CD1c-positive myeloid dendritic cell (primary cell): ENCODE measurements around the gene DPY19L1.
"Not testable (repeated sequence)": the region's sequence is repeated elsewhere in the genome, so short reads cannot be mapped to it uniquely, and the experiment has no call there.

ENCODE experiments used
- DNase-seq: peaks from one replicate; pipeline ENCODE4 v3.0.0-alpha.2; 2016; ENCODE audit errors: extremely low spot score

Gene DPY19L1

GRCh38 chr7:34988442-34989125 lies 48.7 kb downstream of the DPY19L1 start:
- not testable (repeated sequence) for DNase-seq

- DNase-seq, result not testable (repeated sequence)
Measured at GRCh38 chr7:34985155-34985554, 52.1 kb downstream of the DPY19L1 start.

GRCh38 chr7:34984140-34984539 lies 53.1 kb downstream of the DPY19L1 start:
- DNase-seq, result not testable (repeated sequence)

GRCh38 chr7:34982371-34983019 lies 54.8 kb downstream of the DPY19L1 start:
- no peak for DNase-seq

- DNase-seq, result not testable (repeated sequence)
Measured at GRCh38 chr7:34979124-34979523, 58.2 kb downstream of the DPY19L1 start.

GRCh38 chr7:34973400-34973760 lies 63.9 kb downstream of the DPY19L1 start:
- DNase-seq, result no peak

- DNase-seq, result not testable (repeated sequence)
Measured at GRCh38 chr7:34972739-34973399, 64.4 kb downstream of the DPY19L1 start.

GRCh38 chr7:34967818-34968217 lies 69.5 kb downstream of the DPY19L1 start:
- DNase-seq, result not testable (repeated sequence)

- not testable (repeated sequence) for DNase-seq
Measured at GRCh38 chr7:34966504-34966903, 70.8 kb downstream of the DPY19L1 start.

- DNase-seq, result no peak
Measured at GRCh38 chr7:34958021-34958420, 79.3 kb downstream of the DPY19L1 start.

GRCh38 chr7:34952822-34953221 lies 84.5 kb downstream of the DPY19L1 start:
- DNase-seq, result no peak

- no peak for DNase-seq
Measured at GRCh38 chr7:34949361-34949760, 87.9 kb downstream of the DPY19L1 start.

GRCh38 chr7:34947427-34947826 lies 89.9 kb downstream of the DPY19L1 start:
- DNase-seq, result not testable (repeated sequence)

- DNase-seq, result no peak
Measured at GRCh38 chr7:34946486-34946885, 90.8 kb downstream of the DPY19L1 start.

GRCh38 chr7:34945894-34946477 lies 91.3 kb downstream of the DPY19L1 start:
- DNase-seq, result not testable (repeated sequence)

- no peak for DNase-seq
Measured at GRCh38 chr7:34939175-34939574, 98.1 kb downstream of the DPY19L1 start.

GRCh38 chr7:34935735-34936165 lies 101.5 kb downstream of the DPY19L1 start:
- DNase-seq, result not testable (repeated sequence)

- DNase-seq, result no peak
Measured at GRCh38 chr7:34931739-34932138, 105.5 kb downstream of the DPY19L1 start.

GRCh38 chr7:34929783-34930182 lies 107.5 kb downstream of the DPY19L1 start:
- not testable (repeated sequence) for DNase-seq

- DNase-seq, result no peak
Measured at GRCh38 chr7:34928560-34928959, 108.7 kb downstream of the DPY19L1 start.

GRCh38 chr7:34928052-34928451 lies 109.2 kb downstream of the DPY19L1 start:
- DNase-seq, result no peak

- DNase-seq, result not testable (repeated sequence)
Measured at GRCh38 chr7:34920470-34920869, 116.8 kb downstream of the DPY19L1 start.
